ENCODE measurements around the gene CLK2.
A peak's percentile ranks its signal among the peaks of the same experiment; 100 is the strongest.
"Not testable (repeated sequence)": the region's sequence is repeated elsewhere in the genome, so short reads cannot be mapped to it uniquely, and the experiment has no call there.

Gene CLK2

GRCh38 chr1:155295942-155296267 is 22.6 kb upstream of the CLK2 start:
- DNase-seq: no peak

GRCh38 chr1:155295183-155295941 is 22.1 kb upstream of the CLK2 start:
- DNase-seq: no peak

- DNase-seq: no peak
Observed at GRCh38 chr1:155294520-155295182, 21.3 kb upstream of the CLK2 start.

- no peak for DNase-seq
Observed at GRCh38 chr1:155293086-155293749, 19.9 kb upstream of the CLK2 start.

GRCh38 chr1:155291006-155291405 is 17.7 kb upstream of the CLK2 start:
- not testable (repeated sequence) for DNase-seq

- no peak for DNase-seq
Observed at GRCh38 chr1:155287987-155288543, 14.8 kb upstream of the CLK2 start.

GRCh38 chr1:155286544-155286943 is 13.2 kb upstream of the CLK2 start:
- DNase-seq: no peak

GRCh38 chr1:155285631-155286044 is 12.3 kb upstream of the CLK2 start:
- DNase-seq: no peak

GRCh38 chr1:155285063-155285462 is 11.8 kb upstream of the CLK2 start:
- DNase-seq: no peak

- DNase-seq: no peak
Observed at GRCh38 chr1:155284476-155284875, 11.2 kb upstream of the CLK2 start.

- no peak for DNase-seq
Observed at GRCh38 chr1:155282488-155283091, 9.3 kb upstream of the CLK2 start.

GRCh38 chr1:155279268-155279667 is 6.0 kb upstream of the CLK2 start:
- DNase-seq: no peak

- DNase-seq: no peak
Observed at GRCh38 chr1:155278689-155279160, 5.4 kb upstream of the CLK2 start.

- peak; percentile 11 for DNase-seq
Observed at GRCh38 chr1:155277902-155278688, 4.8 kb upstream of the CLK2 start.

GRCh38 chr1:155277070-155277901 is 4.0 kb upstream of the CLK2 start, which contains the start of gene HCN3:
HCN3 (plus strand) TSS chr1:155277463; CDS start chr1:155277591, 128 bp downstream.
- DNase-seq: peak; percentile 92

- DNase-seq: no peak
Observed at GRCh38 chr1:155272466-155273342, 600 bp downstream of the CLK2 start.

GRCh38 chr1:155269381-155269780 is 3.9 kb downstream of the CLK2 start:
- DNase-seq: no peak

GRCh38 chr1:155268630-155269029 is 4.7 kb downstream of the CLK2 start:
- no peak for DNase-seq

- DNase-seq: no peak
Observed at GRCh38 chr1:155267373-155267772, 5.9 kb downstream of the CLK2 start.

- DNase-seq: no peak
Observed at GRCh38 chr1:155266553-155266952, 6.8 kb downstream of the CLK2 start.

Data from NCI-H2081 treated with DMSO at 0.1 percent for 48 hours (cell line).